ENCODE measurements around the gene SFMBT2. TPM values are rescaled to one million over a fixed set of nuclear protein-coding genes. Genes with fewer than 3 reads are reported as not detected.

The SFMBT2 gene
- total RNA-seq, 1 experiment from 2014 or later = not detected

- Histone ChIP-seq H3K36me3 (ENCODE audit: control insufficient read depth, insufficient read depth, low read length) (no peaks in the 10 kb centered on the region), H3K9me3 (peaks cover 6% of the 10 kb centered on the region; the same call in 1 of the 2 replicates), H3K4me3 (ENCODE audit: low read depth, low read length) (no peak overlapping the region), H3K4me1 (no peaks in the 10 kb centered on the region), H3K27me3 (replicated peaks; ENCODE audit: control insufficient read depth, insufficient read depth, low read length) (no peaks in the 10 kb centered on the region)
- no TSS peak for BruUV-seq (replicated peaks)
- ChIA-PET CTCF (no interaction called here), POLR2A (no interaction called here)
- no peak for TF ChIP-seq CTCF (IDR thresholded peaks at IDR 0.05; ENCODE audit: insufficient read depth in 1 of 2, low read depth in 1 of 2, low read length in 1 of 2, severe bottlenecking in 1 of 2, unreplicated experiment in 1 of 2)
- H3K4me3 Mint-ChIP-seq (ENCODE audit: unreplicated experiment) = no peak overlapping the region
- H3K9me3 Mint-ChIP-seq (ENCODE audit: unreplicated experiment) = peaks cover 16% of the 10 kb centered on the region
- H3K4me1 Mint-ChIP-seq (ENCODE audit: low read depth, unreplicated experiment) = no peaks in the 10 kb centered on the region
- H3K36me3 Mint-ChIP-seq (ENCODE audit: insufficient read depth, unreplicated experiment) = no peaks in the 10 kb centered on the region
- intact Hi-C loops (cut with micrococcal nuclease; ENCODE audit: unreplicated experiment) = no loop called here
- no peak overlapping the region for H3K27ac Mint-ChIP-seq (ENCODE audit: unreplicated experiment)
- no peak for DNase-seq
- peaks cover 10% of the 10 kb centered on the region for H3K27me3 Mint-ChIP-seq (ENCODE audit: insufficient read depth, unreplicated experiment)
Observed at GRCh38 chr10:7310076-7310475, 100.8 kb downstream of the SFMBT2 start.

GRCh38 chr10:7308826-7309225, 102.0 kb downstream of the SFMBT2 start:
- no peaks in the 10 kb centered on the region for H3K4me1 ChIP-seq
- POLR2A ChIA-PET = no interaction called here
- no peak overlapping the region for H3K27ac Mint-ChIP-seq (ENCODE audit: unreplicated experiment)
- BruUV-seq (replicated peaks) = no TSS peak
- peaks cover 7% of the 10 kb centered on the region for H3K27me3 Mint-ChIP-seq (ENCODE audit: insufficient read depth, unreplicated experiment)
- no peak for TF ChIP-seq CTCF (IDR thresholded peaks at IDR 0.05; ENCODE audit: insufficient read depth in 1 of 2, low read depth in 1 of 2, low read length in 1 of 2, severe bottlenecking in 1 of 2, unreplicated experiment in 1 of 2)
- H3K36me3 Mint-ChIP-seq (ENCODE audit: insufficient read depth, unreplicated experiment) = no peaks in the 10 kb centered on the region
- intact Hi-C loops (cut with micrococcal nuclease; ENCODE audit: unreplicated experiment) = no loop called here
- peaks cover 6% of the 10 kb centered on the region; the same call in 1 of the 2 replicates for H3K9me3 ChIP-seq
- H3K4me3 ChIP-seq (ENCODE audit: low read depth, low read length) = no peak overlapping the region
- DNase-seq = no peak
- no peaks in the 10 kb centered on the region for H3K36me3 ChIP-seq (ENCODE audit: control insufficient read depth, insufficient read depth, low read length)
- H3K4me1 Mint-ChIP-seq (ENCODE audit: low read depth, unreplicated experiment) = no peaks in the 10 kb centered on the region
- CTCF ChIA-PET = no interaction called here
- peaks cover 16% of the 10 kb centered on the region for H3K9me3 Mint-ChIP-seq (ENCODE audit: unreplicated experiment)
- H3K4me3 Mint-ChIP-seq (ENCODE audit: unreplicated experiment) = no peak overlapping the region
- no peaks in the 10 kb centered on the region for H3K27me3 ChIP-seq (replicated peaks; ENCODE audit: control insufficient read depth, insufficient read depth, low read length)

GRCh38 chr10:7306616-7307015, 104.2 kb downstream of the SFMBT2 start:
- H3K4me1 ChIP-seq = no peaks in the 10 kb centered on the region
- no peak for DNase-seq
- H3K36me3 ChIP-seq (ENCODE audit: control insufficient read depth, insufficient read depth, low read length) = no peaks in the 10 kb centered on the region
- no TSS peak for BruUV-seq (replicated peaks)
- intact Hi-C loops (cut with micrococcal nuclease; ENCODE audit: unreplicated experiment) = no loop called here
- no peak overlapping the region for H3K4me3 ChIP-seq (ENCODE audit: low read depth, low read length)
- no peaks in the 10 kb centered on the region for H3K4me1 Mint-ChIP-seq (ENCODE audit: low read depth, unreplicated experiment)
- H3K9me3 ChIP-seq = peaks cover 6% of the 10 kb centered on the region; the same call in 1 of the 2 replicates
- no peak for TF ChIP-seq CTCF (IDR thresholded peaks at IDR 0.05; ENCODE audit: insufficient read depth in 1 of 2, low read depth in 1 of 2, low read length in 1 of 2, severe bottlenecking in 1 of 2, unreplicated experiment in 1 of 2)
- H3K4me3 Mint-ChIP-seq (ENCODE audit: unreplicated experiment) = no peak overlapping the region
- POLR2A ChIA-PET = no interaction called here
- peaks cover 16% of the 10 kb centered on the region for H3K9me3 Mint-ChIP-seq (ENCODE audit: unreplicated experiment)
- CTCF ChIA-PET = no interaction called here
- H3K27me3 Mint-ChIP-seq (ENCODE audit: insufficient read depth, unreplicated experiment) = peaks cover 5% of the 10 kb centered on the region
- H3K36me3 Mint-ChIP-seq (ENCODE audit: insufficient read depth, unreplicated experiment) = no peaks in the 10 kb centered on the region
- no peaks in the 10 kb centered on the region for H3K27me3 ChIP-seq (replicated peaks; ENCODE audit: control insufficient read depth, insufficient read depth, low read length)
- H3K27ac Mint-ChIP-seq (ENCODE audit: unreplicated experiment) = no peak overlapping the region

All from Caco-2 (cell line).